GM21825 (cell line): ENCODE measurements around the gene SON.

Source experiments
- ATAC-seq: cut with Tn5 transposase; IDR thresholded peaks from one replicate; pipeline ENCODE4 v1.9.1; 2021; ENCODE audit warnings: mild to moderate bottlenecking, moderate library complexity; ENCODE audit not compliant: unreplicated experiment

The SON gene

GRCh38 chr21:33541756-33542639, 840 bp upstream of the SON start, which contains the start of gene GART:
Gene GART (minus strand): TSS chr21:33542117. CDS start chr21:33539315, 2,802 bp downstream.
- ATAC-seq = peak; percentile 57

- ATAC-seq = peak; percentile 26
Observed at GRCh38 chr21:33543505-33544129, 779 bp downstream of the SON start.

DNA sequence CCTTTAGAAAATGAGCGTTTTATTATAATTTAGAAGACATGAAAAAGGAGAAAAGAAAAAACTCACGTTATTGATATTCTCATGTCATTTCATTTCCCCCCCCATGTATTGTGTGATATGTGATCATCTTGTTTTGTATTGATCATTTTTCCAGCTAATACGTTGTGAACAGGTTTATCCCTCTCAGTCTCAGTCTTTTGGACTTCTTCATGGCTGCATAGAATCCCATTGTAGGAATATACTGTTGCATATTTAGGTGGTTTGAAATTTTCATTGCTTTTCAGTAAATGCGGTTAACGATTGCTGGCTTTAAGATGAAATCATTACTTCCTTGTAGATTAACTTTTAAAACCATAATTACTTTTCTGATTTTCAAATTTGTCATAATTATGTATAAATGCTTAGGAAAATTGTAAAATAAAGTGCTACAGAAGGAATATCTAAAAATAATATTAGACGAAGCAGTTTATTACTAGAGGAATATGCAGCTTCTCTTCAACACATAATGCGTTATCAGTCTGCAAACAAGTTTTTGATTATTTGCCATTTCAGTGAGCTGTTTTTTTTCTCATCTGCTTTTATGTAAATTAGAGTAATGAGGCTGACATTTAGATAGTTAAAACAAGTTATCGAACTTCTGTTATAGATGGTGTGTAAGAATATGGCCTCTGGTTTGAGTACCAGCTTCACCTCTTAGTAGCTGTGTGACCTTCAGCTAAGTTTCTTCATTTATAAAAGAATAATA, 1.8 kb downstream of the SON start:
- ATAC-seq = no peak

- no peak for ATAC-seq
Observed at GRCh38 chr21:33546086-33546485, 3.2 kb downstream of the SON start.

GRCh38 chr21:33549848-33550771, 7.3 kb downstream of the SON start:
- ATAC-seq = no peak

DNA sequence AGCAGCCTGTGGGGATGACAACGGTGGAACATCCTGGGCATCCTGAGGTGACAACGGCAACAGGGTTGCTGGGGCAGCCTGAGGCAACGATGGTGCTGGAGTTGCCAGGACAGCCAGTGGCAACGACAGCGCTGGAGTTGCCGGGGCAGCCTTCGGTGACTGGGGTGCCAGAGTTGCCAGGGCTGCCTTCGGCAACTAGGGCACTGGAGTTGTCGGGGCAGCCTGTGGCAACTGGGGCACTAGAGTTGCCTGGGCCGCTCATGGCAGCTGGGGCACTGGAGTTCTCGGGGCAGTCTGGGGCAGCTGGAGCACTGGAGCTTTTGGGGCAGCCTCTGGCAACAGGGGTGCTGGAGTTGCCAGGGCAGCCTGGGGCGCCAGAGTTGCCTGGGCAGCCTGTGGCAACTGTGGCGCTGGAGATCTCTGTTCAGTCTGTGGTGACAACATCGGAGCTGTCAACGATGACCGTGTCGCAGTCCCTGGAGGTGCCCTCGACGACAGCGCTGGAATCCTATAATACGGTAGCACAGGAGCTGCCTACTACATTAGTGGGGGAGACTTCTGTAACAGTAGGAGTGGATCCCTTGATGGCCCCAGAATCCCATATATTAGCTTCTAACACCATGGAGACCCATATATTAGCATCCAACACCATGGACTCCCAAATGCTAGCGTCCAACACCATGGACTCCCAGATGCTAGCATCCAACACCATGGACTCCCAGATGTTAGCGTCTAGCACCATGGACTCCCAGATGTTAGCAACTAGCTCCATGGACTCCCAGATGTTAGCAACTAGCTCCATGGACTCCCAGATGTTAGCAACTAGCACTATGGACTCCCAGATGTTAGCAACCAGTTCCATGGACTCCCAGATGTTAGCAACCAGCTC, 8.2 kb downstream of the SON start:
- no peak for ATAC-seq

- no peak for ATAC-seq
Observed at GRCh38 chr21:33551664-33552063, 8.8 kb downstream of the SON start.

DNA sequence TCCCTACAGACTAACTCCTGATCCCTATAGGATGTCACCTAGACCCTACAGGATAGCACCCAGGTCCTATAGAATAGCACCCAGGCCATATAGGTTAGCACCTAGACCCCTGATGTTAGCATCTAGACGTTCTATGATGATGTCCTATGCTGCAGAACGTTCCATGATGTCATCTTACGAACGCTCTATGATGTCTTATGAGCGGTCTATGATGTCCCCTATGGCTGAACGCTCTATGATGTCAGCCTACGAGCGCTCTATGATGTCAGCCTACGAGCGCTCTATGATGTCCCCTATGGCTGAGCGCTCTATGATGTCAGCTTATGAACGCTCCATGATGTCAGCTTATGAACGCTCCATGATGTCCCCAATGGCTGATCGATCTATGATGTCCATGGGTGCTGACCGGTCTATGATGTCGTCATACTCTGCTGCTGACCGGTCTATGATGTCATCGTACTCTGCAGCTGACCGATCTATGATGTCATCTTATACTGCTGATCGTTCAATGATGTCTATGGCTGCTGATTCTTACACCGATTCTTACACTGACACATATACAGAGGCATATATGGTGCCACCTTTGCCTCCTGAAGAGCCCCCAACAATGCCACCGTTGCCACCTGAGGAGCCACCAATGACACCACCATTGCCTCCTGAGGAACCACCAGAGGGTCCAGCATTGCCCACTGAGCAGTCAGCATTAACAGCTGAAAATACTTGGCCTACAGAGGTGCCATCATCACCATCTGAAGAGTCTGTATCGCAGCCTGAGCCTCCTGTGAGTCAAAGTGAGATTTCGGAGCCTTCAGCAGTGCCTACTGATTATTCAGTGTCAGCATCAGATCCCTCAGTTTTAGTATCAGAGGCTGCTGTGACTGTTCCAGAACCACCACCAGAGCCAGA, 9.5 kb downstream of the SON start:
- ATAC-seq = no peak

- ATAC-seq = no peak
Observed at GRCh38 chr21:33552999-33553598, 10.3 kb downstream of the SON start.

DNA sequence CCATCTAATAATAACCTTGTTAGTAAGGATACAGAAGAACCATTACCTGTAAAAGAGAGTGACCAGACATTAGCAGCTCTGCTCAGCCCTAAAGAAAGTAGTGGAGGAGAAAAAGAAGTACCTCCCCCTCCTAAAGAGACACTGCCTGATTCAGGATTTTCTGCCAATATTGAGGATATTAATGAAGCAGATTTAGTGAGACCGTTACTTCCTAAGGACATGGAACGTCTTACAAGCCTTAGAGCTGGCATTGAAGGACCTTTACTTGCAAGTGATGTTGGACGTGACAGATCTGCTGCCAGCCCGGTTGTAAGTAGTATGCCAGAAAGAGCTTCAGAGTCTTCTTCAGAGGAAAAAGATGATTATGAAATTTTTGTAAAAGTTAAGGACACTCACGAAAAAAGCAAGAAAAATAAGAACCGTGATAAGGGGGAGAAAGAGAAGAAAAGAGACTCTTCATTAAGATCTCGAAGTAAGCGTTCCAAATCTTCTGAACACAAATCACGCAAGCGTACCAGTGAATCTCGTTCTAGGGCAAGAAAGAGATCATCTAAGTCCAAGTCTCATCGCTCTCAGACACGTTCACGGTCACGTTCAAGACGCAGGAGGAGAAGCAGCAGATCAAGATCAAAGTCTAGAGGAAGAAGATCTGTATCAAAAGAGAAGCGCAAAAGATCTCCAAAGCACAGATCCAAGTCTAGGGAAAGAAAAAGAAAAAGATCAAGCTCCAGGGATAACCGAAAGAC, 11.6 kb downstream of the SON start:
- no peak for ATAC-seq

DNA sequence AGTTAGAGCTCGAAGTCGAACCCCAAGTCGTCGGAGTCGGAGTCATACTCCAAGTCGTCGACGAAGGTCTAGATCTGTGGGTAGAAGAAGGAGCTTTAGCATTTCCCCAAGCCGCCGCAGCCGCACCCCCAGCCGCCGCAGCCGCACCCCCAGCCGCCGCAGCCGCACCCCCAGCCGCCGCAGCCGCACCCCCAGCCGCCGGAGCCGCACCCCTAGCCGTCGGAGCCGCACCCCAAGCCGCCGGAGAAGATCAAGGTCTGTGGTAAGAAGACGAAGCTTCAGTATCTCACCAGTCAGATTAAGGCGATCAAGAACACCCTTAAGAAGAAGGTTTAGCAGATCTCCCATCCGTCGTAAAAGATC, 12.1 kb downstream of the SON start:
- ATAC-seq = no peak

DNA sequence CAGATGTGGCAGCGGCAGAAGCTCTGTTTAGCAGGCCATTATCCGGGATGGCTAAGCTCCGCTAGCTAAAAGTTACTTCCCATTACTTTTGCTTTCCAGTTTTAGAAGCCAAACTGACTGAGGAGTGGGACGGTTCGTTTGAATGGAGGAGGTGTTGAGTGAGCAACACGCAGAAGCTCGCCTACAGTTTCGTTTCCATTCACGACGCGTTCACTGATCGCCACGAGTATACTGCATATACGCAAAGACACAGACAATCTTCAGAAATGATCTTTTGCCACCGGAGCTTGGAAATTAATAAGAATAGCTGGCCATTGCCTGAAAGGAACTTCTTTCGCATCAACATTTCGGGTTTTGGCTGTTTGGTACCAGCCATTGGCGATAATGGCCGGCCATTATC, 14.6 kb downstream of the SON start:
- ATAC-seq = no peak

DNA sequence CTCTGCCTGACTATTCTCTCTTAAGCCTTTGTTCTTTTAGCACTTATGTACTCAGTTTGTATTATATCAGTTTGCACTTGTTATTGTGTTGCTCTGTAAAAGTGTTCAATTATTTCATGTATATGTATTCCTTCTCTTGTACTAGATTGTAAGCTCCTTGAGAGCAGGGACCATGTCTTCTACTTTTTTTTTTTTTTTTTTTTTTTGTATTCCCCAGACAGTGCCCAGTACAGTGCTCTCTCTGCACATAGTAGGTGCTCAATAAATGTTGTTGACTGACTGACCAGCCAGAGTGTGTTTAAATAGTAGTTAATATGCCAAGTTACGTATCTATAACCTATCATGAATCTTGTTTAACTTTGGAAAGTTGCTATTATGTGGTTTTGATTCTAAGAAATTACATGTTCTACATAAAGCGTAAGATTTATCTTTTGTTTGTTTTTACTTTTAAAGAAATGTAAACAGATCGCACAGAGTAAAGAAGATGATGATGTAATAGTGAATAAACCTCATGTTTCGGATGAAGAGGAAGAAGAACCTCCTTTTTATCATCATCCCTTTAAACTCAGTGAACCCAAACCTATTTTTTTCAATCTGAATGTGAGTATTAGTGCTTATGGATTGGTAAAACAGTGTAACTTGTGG, 16.1 kb downstream of the SON start:
- ATAC-seq = no peak

GRCh38 chr21:33559813-33560212, 17.0 kb downstream of the SON start:
- ATAC-seq = no peak

DNA sequence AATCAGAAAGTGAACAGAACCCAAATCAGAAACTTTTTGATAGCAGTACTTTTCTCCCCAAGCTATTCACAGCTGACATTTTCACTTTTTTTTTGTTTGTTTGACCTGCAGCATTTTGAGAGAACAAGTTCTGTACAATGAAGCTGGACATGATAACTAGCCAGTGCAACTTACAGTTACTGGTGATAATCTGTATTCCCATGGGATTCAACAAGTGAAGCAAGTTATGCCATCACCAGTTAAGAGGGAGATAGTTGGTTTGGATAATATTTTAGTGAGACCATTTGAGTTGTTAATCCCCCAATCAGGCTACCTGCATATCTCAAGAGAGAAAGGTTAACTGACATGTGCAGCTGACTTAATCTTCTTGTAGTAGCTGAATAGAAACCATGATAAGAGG, 18.1 kb downstream of the SON start:
- ATAC-seq = no peak

- ATAC-seq = no peak
Observed at GRCh38 chr21:33561373-33561772, 18.5 kb downstream of the SON start.

DNA sequence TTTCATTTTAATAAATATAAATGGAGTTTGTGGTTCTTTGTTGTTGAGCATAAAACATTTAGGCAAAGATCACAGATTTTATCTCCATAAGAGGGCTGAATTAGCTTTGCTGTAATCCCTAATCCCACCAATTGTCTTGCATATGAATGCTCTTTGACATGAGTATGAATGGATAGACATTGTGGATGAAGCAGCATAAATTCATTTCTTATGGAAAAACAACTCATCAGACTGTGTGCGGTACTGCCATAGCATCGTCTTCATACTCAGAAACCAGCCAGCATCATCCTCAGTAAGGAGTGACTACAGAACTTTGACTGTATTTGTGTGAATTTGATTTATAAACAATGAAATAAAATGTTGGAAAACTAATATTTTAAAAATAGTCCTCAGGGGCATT, 19.6 kb downstream of the SON start:
- ATAC-seq = no peak
